GM18907 (cell line): ENCODE data around the gene RAB35.

Experiments used
- ATAC-seq: cut with Tn5 transposase; IDR thresholded peaks from one replicate; pipeline ENCODE4 v1.9.1; 2021; ENCODE audit warnings: mild to moderate bottlenecking, moderate library complexity; ENCODE audit not compliant: unreplicated experiment

Gene RAB35

DNA sequence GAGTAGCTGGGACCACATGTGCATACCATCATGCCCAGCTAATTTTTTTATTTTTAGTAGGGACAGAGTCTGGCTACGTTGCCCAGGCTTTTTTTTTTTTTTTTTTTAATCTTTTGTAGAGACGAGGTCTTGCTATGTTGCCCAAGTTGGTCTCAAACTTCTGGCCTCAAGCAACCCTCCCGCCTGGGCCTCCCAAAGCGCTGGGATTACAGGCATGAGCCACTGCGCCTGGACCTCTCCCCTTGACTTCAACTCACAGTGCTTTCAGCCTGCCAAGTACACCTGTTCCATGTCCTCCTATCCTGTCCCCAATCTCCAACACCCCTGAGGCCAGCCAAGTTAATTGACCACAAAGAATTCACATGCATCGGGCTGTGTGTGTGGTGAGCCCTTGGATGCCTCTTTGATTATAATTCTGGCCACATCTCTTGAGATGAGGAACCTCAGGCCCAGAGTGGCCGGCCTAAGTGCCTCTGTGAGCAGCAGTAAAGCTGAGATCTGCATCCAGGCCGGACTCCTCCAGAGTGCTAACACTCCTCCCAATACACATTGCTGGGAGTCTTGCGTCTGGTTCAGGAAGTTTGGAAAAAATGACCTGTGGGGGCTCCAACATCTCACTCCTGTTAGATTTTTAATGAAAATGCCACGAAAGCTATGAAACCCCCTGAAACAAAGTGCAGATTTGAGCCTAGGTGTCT, 6.8 kb downstream of the RAB35 start:
- ATAC-seq = no peak

DNA sequence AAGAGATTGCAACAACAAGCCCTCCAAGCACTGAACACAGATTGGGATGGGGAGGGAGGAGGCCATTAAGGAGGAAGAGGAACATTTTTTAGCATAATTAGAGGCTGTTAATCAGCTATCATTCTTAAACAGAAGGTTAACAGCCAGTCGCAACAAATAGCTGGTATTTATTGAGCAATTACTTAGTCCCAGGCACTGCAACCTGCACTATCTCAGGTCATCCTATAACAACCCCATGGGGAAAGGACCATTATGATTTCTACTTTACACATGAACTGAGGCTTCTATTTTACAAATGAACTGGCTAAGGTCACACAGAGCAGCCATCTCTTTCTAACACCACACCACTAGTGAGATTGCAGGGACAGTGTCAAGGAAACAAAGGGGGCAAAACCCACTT, 10.4 kb downstream of the RAB35 start:
- ATAC-seq = no peak

DNA sequence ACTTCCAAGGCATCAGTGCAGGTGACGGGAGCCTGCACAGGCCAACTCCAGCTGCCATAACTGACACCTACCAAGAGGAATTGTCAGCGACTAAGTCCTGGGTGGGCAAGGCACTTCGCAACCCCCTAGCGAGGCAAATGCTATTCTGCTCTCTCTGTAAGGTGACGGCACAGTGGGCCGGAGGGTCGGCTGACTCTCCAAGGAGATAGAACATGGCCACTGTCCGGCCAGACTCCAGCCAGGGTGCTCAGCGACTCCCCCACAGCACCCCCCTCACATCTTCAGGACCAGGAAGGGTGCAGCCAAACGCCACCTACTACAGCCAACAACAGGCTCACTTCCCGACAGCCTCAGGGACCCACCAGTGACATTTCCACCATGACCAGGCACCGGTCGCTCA, 13.2 kb downstream of the RAB35 start:
- ATAC-seq = no peak

DNA sequence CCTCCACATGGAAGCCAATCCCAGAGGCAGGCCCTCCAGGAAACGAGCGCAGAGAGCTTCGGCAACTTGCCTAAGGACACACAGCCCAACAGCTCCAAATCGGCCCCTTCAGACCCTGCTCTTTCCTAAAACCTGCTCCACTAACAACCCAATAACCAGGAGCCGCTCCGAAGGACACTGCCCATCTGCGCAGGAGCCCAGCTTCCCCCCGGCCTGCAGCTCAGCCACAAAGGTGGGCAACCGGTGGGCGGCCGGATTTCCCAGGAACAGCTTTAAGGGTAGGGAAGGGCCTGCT, 13.6 kb downstream of the RAB35 start:
- ATAC-seq = no peak

DNA sequence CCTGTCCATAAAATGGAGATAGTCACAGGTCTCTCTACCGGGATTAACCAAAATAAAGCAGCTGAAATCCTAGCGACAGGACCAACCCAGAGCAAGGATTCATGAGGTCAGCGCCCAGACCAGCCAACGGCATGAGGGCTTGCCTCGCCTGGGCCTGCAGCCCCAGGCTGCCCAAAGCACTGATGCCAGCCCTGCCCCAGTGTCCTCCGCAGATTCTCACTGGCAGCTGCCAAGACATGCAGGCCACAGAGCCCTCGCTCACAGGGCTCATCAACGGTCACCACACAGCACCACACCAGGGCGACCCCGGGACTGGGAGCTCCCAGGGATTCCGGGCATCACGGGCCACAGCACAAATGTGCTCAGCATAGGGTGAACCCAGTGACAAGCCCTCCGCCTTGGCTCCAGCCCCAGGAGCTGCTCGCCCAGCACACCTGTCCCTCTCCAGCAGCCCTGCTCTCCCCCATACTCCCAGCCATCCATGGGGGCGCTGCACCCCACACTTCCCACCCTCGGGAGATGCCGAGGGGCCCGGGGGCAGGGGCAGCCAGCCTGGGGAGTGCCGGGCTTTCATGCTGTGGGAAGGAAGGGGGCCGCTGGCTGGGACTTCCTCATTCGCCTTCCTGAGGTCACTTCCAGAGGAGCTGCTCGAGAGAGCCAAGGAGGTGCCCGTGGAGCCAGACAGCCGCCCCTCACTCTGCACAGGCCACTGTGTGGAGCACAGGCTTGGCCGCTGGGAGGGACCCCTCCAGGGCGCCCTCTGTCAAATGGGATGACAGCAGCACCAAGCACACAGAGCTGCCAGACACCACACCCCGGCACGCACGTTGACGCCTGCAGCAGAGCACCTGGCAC, 14.1 kb downstream of the RAB35 start:
- ATAC-seq = no peak

DNA sequence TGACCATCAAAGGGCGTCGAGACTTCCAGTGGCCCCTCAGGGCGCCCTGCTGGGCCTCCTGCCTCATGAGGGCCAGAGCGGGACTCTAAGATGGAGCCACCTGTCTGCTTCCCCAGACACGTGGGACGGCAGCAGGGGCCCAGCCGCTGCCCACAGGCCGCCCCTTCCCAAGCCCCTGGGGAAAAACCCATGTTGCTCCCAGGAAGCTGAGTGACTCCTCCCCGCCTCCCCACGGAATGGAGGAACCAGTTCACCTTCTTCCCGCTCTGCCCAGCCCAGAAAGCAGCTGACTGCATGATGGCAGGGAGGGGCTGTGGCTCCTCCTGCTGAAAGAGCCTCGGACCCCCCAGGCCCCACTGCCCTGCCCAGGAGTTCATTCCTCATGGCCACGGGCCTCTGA, 14.9 kb downstream of the RAB35 start:
- no peak for ATAC-seq

DNA sequence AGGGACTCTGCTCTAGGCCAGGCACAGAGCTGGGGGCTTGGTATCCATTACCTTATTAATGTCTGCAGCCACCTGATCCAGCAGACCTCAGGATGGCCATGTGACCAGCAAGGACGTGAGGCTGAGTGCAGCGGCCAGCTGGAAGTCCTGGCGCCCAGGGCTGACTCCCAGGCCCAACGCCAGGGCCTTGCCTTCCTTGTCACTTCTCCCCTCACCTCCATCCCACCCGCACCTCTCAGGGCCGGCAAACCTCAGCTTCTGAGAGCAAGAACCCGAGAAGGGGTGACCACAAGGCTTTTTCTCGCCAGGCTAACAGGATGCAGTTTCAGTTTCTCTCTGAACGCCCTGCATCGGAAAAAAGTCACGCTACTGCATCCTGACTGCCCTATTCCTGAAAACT, 15.4 kb downstream of the RAB35 start:
- ATAC-seq = no peak

DNA sequence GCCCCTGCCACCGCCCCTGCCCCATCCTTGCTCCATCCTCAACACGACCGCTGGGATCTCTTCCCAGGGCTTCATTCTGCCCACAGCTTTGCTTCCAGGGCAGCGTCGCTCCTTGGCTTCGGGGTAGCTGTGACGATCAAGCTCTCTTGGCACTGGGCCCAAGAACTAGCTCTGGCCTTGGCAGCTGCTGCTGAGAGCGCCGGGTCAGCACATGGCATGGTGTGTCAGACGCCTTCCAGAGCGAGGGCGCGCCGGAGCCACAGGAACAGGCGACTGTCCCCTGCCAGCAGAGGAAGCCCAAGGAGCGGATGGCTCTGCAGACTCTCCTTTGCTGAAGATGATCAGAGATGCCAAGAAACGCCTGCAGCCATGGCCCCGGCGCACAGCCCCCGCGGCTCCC, 15.9 kb downstream of the RAB35 start:
- no peak for ATAC-seq

DNA sequence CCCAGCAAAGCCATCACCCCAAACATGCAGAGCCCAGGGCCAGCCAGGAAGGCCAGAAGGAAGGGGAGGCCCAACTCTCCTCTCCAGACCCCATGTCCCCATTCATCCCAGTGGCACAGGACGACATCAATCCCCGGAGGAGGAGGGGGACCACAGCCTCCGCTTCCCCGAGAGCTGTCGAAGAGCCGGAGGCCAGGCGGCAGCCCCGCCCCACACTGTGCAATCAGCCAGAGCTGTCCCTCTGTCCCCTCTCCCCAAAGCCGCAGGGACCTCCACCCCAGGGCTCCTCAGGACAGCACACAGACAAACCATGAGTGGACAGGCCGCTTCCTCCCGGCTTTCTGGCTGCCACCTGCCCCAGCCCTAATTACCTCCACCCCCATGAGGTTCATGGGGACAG, 16.8 kb downstream of the RAB35 start:
- no peak for ATAC-seq

DNA sequence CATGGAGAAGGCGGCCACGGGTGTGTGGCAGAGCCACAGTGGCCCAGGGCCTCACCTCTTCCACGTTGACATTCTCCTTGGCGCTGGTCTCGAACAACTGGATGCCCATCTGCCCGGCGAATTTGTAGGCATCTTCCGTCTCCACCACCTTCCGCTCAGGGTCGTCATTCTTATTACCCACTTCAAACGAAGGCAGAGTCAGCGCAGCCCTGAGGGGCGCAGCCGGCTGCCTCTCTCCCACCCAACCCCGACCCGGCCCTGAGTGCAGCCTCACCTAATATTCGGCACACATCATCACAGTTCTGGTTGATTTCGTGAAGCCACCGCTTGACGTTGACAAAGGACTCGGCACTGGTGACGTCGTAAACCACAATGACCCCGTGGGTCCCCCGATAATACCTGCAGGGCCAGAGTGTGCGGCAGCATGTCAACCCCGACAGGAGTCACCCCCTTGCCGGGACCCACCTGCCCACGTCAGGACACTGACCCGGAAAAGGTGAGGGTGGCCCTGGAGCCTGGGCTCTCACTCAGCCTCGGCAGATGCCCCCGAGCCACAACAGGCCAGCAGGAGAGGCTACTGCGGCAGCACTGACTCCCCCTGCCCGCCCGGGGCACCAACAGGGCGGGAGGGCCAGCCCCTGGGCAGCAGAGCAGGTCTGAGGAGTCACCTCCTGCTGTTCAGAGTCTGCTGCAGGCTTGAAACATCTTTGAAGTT, 17.6 kb downstream of the RAB35 start:
- ATAC-seq = no peak

DNA sequence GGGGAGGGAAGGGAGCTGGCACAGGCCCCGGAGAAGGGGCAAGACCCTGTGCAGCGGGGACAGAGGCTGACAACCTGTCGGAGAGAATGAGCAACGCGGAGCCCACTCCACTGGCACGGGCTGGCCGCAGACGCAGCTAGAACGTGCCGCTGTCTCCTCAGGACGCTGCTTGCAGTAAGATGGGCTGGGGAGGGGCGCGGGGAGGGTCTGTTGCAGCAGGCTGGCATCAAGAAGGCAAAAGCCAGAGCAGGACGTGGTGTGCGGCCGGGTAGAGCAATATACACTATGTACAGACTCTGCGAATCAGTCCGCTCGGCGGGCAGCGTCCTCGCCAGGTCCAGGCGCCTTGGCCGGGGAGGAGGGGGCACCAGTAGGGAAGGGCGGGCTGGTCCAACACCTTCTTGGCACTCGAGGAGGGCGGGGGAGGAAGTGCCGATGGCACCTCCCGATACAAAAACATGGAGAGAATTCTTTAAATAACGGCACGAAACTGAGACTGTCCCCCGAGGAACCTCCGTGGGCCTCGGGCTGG, 19.8 kb downstream of the RAB35 start:
- no peak for ATAC-seq

DNA sequence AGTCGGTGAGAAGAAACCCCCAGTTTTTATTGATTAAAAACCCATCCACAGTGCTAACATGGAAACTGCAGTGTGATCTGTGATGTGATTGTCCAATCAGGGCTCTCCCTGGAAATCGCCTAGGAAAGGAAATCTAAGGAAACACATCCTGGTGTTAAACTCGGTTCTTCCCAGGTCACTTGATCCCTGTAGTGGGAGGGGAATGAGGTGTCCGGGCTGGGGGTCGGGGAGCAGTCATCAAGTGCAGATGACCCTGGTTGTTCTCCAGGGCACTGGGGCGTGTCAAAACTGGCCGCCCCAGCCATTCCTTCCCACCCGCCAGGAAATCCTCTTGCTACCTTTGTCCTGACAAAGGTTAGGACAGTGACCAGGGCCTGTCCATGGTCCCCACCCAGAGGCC, 20.8 kb downstream of the RAB35 start:
- no peak for ATAC-seq

DNA sequence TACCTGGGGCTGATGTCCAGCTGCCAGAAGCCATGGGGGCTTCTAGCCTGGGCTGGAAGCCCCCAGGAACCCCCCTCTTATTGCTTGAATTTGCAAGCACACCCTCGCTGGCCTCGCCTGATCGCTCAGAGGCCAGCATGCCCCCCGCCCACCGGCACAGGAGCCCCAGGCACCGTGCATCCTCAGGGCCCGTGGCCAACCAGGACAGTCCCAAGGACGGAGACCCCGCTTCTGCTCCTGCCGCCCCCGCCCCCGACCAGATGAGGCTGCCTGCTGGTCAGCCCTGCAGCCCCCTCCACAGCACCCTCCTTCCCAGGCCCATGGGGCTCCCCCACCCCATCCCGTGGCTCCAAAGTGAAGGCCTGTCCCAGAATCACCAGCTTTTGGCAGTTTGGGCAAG, 21.2 kb downstream of the RAB35 start:
- ATAC-seq = no peak

DNA sequence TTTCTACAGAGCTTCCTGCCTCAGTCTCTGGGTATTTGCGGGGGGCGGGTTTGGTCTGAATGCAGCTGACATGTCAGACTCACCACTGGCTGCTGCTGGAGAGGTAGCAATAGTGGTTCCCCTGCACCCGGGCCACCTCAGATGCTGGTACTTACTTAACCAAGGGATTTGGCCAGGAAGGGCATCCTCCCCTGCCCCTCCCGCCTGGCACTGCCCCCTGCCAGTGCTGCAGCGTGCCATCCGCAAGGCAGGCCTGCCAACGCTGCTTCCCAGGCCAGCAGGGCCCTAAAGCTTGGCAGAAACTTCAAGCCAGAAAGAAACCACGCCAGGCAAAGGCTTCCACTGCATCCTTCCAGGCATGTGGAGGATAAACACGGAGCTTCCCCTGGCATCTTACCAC, 22.1 kb downstream of the RAB35 start:
- ATAC-seq = no peak

DNA sequence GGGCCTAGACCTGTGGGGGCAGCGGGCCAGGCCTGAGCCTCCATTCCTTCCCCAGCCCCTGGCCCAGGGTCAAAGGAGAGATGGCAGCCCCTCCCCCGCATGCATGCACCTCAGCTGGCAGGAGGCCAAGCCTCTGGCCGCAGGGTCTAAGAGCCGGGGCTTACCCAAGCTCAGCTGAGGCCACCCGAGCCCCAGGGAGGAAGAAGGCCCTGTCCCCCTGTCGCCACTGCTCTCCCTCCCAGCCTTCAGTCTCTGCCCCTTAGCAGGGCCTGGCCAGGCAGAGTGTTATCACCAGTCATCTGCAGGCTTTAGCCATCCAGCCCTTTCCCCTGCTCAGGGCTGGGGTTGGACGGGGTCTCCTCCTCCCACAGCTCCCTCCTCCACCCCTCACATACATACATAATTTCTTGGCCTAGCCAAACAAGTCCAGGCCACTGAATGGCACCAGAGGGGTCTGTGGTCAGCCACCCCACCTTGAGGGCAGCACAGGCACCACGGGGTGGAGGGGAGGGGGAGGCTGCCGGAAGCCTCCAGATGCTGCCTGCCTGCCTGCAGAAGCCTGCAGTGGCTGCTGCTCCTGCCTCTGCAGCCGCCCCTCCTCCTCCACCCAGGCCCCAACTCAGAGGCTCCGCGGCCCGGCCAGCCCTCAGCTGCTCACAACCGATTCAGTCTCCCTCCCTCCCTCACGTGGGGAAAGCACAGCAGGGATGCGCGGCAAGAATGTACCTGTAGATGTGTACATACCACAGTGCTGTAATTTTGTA, 22.8 kb downstream of the RAB35 start:
- no peak for ATAC-seq

DNA sequence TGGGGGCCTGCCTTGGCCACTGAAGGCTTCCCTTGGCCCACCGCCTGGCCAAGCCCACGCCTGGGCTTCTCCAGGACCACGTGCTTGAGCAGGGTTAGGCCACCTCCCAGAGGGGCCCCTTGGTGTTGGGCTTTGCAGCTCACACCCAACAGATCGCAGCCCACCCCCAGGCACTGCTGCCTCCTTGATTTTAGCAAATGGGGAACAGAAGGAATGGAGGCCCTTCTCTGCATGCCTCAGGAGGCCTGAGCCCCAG, 23.3 kb downstream of the RAB35 start:
- ATAC-seq = no peak

DNA sequence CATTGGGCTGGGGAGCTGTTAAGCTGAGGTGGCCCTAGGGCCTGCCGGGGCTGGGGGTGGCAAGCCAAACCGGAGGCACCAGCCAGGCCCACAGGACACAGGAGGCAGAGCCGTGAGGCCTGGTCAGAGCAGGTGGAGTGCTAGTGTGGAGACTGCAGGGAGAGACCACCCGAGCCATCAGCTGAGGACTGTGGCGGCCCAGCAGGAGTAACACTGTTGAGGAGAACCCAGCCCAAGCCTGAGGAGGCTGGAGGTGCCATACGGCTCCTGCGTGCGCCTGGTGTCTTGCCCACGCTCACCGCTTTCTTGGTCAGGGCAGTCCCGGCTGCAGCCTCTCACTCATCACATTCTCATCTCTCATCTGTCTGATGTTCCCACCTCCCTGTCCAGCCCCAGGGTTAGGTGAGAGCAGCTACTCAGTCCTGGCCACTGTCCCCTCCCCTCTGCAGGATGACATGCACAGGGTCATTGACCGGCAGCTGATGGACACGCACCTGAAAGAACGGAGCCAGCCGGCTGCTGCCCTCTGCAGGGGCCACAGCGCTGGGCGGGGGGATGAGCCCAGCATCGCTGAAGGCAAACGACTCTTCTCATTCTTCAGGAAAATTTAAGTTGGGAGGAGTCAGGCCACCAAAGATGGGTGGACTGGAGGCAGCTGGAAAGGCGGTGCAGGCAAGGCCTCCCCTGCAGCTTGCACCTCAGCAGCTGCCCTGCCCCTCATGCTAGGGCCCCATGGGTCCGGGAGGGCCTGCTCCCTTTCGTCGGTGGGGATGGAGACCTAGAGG, 23.8 kb downstream of the RAB35 start:
- ATAC-seq = no peak

DNA sequence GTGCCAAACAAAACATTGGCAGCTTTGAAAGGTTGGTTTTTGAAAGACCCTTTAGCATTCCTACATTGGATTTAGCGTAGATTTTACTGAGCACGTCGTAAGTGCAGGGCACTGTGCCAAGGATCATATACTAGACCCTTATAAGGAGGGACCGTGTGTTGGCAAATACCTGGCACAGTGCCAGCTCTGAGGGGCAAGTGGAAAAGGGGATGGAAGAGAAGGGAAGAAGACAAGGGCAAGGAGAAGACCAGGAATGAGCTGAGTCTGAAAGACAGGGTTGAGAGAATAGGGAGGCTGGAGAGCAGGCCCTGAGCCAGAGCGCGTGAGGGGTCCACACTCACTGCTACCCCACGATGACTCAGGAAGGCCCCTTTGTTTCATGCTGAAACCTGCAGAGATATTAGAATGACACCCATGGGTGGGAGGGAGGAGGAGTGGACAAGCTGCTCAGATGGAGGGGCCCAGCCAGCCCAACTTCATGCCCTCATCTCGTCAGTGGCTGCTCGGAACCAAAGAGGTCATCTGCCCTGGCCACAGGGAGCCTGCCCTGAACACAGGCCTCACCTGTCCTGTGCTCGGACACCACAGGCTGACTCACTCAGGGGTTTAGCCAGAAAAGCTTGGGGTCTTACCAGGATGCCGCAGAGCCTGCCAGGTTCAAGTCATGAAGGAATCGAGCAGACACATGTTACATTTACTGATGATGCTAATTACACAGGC, 25.0 kb downstream of the RAB35 start:
- ATAC-seq = no peak

DNA sequence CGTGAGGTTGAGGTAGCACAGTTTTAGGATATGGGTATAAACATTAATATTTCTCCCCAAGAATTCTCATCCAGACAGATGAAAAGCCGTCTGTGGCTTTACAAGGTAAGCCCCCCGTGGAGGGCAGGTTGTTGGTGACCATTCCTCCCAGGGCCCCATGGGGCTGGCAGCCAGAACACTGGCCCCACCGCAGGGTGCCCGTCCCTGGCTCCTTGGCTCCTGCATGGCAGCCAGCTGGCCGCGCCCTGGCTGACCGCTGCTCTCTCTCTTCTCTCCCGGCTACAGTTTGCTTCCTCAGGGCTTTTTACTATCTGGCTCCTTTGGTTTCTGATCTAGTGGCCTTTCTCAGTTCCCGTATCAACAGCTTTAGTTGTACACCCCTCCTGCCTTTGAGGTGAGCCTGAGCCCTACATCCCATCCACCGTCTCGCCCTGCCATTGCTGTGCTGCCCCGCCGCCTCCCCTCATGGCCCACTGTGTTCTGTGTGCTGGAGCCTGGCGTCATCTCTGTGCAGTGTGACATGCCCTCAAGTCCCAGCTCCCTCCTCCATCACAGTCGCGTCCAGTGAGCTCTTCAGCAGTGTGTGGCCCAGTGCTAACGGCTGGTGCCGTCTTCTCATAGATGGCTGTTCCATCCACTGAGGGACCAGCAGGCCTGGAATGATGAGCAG, 25.8 kb downstream of the RAB35 start:
- no peak for ATAC-seq
